ENCODE results near the gene MANEAL.

- no peak for TF ChIP-seq CTCF (IDR thresholded peaks at IDR 0.05)
- no peak for TF ChIP-seq EZH2 (IDR thresholded peaks at IDR 0.05; ENCODE audit: borderline replicate concordance, insufficient read depth, low read depth, low read length, poor library complexity, severe bottlenecking)
These were observed 46.8 kb upstream of the MANEAL start for GRCh38 chr1:37746806-37747205.
